ENCODE measurements around the gene GTPBP6.
"Not testable (repeated sequence)": the region's sequence is repeated elsewhere in the genome, so short reads cannot be mapped to it uniquely, and the experiment has no call there.

GTPBP6 gene

DNA sequence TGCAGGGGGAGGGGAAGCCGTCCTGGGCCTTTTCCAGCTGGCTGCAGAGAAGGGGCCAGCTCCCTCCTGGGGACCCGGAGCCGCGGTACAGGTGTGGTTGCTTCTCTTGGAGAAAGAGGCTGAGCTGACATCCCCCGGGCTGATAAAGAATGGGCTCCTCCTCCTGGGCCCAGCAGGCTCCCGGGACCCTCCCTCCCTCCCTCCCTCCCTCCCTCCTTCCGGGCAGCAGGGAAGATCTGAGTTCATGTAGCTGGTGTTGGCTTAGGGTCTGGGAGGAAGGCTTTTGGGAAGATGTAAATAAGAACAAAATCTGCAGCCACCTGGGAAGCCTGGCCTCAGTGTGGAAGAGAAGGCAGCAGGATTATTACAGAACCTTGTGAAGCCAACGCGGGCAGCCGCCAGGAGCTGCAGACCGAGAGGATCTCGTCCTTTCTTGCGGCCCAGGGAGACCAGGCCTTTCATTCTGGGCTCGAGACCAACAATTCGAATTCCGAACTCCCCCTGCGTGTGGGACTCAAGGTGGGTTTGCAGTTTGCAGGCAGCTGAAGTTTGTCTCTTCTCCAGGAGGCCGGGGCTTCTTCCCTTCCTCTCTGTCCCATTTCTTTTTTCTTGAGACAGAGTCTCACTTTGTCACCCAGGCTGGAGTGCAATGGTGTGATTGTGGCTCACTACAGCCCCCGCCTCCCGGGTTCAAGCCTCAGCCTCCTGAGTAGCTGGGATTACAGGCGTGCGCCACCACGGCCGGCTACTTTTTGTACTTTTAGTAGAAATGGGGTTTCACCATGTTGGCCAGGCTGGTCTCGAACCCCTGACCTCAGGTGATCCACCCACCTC lies 37.2 kb downstream of the GTPBP6 start, which contains the start of gene PLCXD1:
TSS of gene PLCXD1 (plus strand) at position 216 of the 834 bp plus-strand sequence. CDS start 2,807 bp downstream, outside the sequence.
- DNase-seq (ENCODE audit: low read depth), result no peak

DNA sequence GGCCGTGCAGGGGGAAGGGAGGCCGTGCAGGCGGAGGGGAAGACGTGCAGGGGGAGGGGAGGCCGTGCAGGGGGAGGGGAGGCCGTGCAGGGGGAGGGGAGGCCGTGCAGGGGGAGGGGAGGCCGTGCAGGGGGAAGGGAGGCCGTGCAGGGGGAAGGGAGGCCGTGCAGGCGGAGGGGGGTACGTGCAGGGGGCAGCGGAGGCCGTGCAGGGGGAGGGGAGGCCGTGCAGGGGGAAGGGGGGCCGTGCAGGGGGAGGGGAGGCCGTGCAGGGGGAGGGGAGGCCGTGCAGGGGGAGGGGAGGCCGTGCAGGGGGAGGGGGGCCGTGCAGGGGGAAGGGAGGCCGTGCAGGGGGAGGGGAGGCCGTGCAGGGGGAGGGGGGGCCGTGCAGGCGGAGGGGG lies 37.9 kb downstream of the GTPBP6 start:
- not testable (repeated sequence) for H3K4me3 ChIP-seq (ENCODE audit: low read length); DNase-seq (ENCODE audit: low read depth)

More for the DNA sequence above, 37.2 kb downstream of the GTPBP6 start, which contains the start of gene PLCXD1:
- H3K4me3 ChIP-seq (ENCODE audit: low read length), result peak within 1 kb of the TSS; percentile 40
- TF ChIP-seq, protein P1, sequence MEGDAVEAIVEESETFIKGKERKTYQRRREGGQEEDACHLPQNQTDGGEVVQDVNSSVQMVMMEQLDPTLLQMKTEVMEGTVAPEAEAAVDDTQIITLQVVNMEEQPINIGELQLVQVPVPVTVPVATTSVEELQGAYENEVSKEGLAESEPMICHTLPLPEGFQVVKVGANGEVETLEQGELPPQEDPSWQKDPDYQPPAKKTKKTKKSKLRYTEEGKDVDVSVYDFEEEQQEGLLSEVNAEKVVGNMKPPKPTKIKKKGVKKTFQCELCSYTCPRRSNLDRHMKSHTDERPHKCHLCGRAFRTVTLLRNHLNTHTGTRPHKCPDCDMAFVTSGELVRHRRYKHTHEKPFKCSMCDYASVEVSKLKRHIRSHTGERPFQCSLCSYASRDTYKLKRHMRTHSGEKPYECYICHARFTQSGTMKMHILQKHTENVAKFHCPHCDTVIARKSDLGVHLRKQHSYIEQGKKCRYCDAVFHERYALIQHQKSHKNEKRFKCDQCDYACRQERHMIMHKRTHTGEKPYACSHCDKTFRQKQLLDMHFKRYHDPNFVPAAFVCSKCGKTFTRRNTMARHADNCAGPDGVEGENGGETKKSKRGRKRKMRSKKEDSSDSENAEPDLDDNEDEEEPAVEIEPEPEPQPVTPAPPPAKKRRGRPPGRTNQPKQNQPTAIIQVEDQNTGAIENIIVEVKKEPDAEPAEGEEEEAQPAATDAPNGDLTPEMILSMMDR (conservative IDR thresholded peaks at IDR 0.05; ENCODE audit: low read depth, low read length), result no peak

DNA sequence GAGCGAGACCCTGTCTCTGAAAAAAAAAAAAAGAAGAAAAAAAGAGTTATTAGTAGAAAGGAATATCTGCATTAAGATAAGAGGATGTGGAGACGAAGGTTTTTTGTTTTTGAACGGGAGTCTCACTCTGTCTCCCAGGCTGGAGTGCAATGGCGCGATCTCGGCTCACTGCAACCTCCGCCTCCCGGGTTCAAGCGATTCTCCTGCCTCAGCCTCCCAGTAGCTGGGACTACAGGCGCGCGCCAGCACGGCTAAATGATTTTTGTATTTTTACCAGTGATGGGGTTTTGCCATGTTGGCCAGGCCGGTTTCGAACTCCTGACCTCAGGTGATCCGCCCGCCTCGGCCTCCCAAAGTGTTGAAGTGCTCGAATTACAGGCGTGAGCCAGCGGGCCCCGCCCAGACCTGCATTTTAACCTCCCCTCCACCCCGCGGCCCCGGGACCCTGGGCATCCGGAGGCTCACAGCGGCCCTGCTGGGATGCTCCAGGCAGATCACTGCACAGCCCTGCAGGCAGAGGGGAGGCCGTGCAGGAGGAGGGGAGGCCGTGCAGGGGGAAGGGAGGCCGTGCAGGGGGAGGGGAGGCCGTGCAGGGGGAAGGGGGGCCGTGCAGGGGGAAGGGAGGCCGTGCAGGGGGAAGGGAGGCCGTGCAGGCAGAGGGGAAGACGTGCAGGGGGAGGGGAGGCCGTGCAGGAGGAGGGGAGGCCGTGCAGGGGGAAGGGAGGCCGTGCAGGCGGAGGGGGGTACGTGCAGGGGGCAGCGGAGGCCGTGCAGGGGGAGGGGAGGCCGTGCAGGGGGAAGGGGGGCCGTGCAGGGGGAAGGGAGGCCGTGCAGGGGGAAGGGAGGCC lies 38.6 kb downstream of the GTPBP6 start:
- H3K4me3 ChIP-seq (ENCODE audit: low read length); DNase-seq (ENCODE audit: low read depth): not testable (repeated sequence)

DNA sequence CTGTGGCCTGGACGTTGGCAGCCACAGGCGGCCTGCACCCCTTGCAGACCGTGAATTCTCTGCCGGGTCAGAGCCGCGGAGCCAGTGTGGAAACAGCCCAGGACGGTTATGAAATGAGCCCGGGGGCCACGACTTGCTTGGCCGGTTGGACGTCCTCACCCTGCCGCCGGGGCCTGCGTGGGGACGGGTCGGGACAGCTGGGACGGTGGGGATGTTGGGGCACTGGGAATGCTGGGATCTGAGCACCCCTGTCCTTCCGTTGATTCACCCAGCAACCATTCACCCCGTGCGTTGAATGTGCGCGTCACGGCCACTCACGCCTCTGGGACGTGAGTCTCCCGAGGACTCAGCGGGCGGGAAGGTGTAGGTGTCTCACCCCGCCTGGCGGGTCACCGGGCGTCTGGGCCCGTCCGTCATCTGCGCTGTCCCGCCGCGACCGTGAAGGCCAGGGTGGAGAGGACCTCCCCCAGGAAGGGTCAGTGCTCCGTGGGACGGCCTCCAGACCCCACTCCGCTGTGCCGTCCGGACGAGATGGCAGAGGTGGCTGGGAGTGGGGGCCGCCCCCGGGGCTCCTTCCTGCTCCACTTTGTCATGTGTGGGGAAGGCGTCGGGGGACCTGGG lies 41.9 kb downstream of the GTPBP6 start:
- peak overlapping the region; percentile 23 for H3K4me3 ChIP-seq (ENCODE audit: low read length)
- TF ChIP-seq, protein P1 (conservative IDR thresholded peaks at IDR 0.05; ENCODE audit: low read depth, low read length), result no peak
- DNase-seq (ENCODE audit: low read depth), result no peak

DNA sequence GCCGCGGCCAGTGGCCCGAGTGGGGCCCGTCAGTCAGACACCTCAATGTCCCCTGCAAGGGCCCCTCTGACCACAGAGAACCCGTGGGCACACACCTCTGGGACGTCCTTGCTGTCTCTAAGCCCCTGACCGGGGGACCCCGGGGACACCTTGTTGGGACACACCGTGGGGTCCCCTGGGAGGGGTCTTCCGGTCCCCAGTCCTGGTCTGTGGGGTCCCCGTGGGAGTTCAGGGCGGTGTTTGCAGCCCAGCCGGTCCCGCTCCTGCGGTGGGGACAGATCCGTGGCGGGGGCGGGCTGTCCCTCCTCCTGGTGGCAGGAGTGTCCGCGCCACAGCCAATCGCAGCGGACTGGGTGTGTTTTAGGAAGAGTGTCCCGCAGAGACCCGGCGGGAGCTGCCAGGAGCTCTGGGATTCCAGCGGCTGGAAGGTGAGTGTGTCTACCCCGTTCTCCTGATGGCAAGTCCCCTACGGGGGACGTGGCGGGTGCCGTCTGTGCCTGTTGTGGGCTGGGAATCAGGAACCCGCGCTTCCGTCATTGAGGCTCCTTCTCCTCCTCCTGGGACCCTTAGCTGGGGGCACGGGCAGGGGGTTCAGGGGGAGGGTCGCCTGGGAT lies 42.5 kb downstream of the GTPBP6 start:
- no peak for DNase-seq (ENCODE audit: low read depth)
- TF ChIP-seq, protein P1 (conservative IDR thresholded peaks at IDR 0.05; ENCODE audit: low read depth, low read length), result no peak
- H3K4me3 ChIP-seq (ENCODE audit: low read length), result peak overlapping the region; percentile 23

DNA sequence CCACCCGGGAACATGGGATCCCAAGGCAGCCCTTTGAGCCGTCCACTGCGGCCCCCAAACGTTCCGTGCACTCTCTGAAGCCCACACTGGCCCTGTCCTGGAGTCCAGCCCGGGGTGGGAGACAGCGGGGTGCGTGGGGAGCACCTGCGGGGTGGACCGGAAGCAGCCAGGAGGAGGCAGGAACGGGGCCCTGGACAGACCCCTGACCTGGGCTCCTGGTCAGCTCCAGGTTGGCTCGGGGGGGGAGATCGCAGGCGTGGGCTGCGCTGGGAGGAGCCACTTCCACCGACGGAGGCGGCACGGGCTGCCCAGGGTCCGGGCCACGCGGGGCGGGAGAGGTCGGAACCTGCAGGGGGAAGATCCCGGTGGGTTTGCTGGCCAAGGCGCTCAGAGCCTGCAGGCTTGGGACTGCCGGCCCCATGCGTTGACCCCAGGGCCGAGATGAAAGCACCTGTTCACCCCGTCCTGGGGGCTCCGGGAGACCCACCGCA lies 43.1 kb downstream of the GTPBP6 start:
- TF ChIP-seq, protein P1 (conservative IDR thresholded peaks at IDR 0.05; ENCODE audit: low read depth, low read length), result no peak
- H3K4me3 ChIP-seq (ENCODE audit: low read length), result no peak overlapping the region
- no peak for DNase-seq (ENCODE audit: low read depth)

DNA sequence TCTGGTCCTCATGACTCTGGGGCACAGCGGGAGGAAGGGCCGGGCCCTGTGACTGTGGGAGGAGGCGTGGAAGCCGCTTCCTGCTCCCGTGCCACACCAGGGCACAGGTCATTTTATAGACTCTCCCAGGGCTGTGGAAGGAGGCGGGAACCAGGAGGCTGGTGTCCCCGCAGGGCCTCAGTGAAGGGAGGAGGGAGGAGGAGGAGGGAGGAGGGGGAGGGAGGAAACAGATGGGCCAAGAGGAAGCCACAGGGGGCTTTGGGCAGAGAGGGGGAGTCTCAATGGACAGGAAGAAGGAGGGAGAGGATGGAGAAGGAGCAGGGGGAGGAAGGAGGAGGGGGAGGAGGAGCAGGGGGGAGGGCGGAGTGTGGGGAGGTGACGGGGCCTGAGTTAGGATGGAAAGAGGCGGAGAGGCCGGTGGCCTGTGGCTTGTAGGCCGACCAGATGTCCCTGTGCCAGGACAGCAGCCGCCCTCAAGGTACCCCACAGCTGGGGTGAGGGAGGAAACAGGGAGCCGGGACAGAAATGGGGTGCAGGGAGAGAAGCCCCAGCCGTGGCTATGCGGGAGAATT lies 43.6 kb downstream of the GTPBP6 start:
- no peak for DNase-seq (ENCODE audit: low read depth)
- TF ChIP-seq, protein P1 (conservative IDR thresholded peaks at IDR 0.05; ENCODE audit: low read depth, low read length), result no peak
- no peak overlapping the region for H3K4me3 ChIP-seq (ENCODE audit: low read length)

Data from retinal pigment epithelial cell (primary cell).